ENCODE measurements around the gene ZNF165. TPM values are rescaled to one million over a fixed set of nuclear protein-coding genes. Genes with fewer than 3 reads are reported as not detected.

Gene ZNF165
- total RNA-seq, 1 donor from 2014 or later, result 9.7 TPM

- no peak for DNase-seq (ENCODE audit: low spot score, unreplicated experiment)
- Mint-ChIP-seq H3K9me3 (ENCODE audit: low read depth) (no peaks in the 10 kb centered on the region), H3K4me3 (ENCODE audit: low read depth) (no peak overlapping the region), H3K27ac (no peak overlapping the region), H3K36me3 (ENCODE audit: insufficient read depth) (peaks cover 5% of the 10 kb centered on the region), H3K4me1 (ENCODE audit: low read depth) (peaks cover 18% of the 10 kb centered on the region), H3K27me3 (no peaks in the 10 kb centered on the region)
- TF ChIP-seq, protein P1, sequence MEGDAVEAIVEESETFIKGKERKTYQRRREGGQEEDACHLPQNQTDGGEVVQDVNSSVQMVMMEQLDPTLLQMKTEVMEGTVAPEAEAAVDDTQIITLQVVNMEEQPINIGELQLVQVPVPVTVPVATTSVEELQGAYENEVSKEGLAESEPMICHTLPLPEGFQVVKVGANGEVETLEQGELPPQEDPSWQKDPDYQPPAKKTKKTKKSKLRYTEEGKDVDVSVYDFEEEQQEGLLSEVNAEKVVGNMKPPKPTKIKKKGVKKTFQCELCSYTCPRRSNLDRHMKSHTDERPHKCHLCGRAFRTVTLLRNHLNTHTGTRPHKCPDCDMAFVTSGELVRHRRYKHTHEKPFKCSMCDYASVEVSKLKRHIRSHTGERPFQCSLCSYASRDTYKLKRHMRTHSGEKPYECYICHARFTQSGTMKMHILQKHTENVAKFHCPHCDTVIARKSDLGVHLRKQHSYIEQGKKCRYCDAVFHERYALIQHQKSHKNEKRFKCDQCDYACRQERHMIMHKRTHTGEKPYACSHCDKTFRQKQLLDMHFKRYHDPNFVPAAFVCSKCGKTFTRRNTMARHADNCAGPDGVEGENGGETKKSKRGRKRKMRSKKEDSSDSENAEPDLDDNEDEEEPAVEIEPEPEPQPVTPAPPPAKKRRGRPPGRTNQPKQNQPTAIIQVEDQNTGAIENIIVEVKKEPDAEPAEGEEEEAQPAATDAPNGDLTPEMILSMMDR (IDR thresholded peaks at IDR 0.05; ENCODE audit: unreplicated experiment), result no peak
Observed at GRCh38 chr6:28134716-28135115, 54.3 kb downstream of the ZNF165 start.

GRCh38 chr6:28135393-28135792 lies 55.0 kb downstream of the ZNF165 start:
- TF ChIP-seq, protein P1 (IDR thresholded peaks at IDR 0.05; ENCODE audit: unreplicated experiment), result no peak
- Mint-ChIP-seq H3K4me1 (ENCODE audit: low read depth) (peaks cover 18% of the 10 kb centered on the region), H3K27ac (no peak overlapping the region), H3K27me3 (peaks cover 4% of the 10 kb centered on the region), H3K9me3 (ENCODE audit: low read depth) (no peaks in the 10 kb centered on the region), H3K36me3 (ENCODE audit: insufficient read depth) (peaks cover 3% of the 10 kb centered on the region), H3K4me3 (ENCODE audit: low read depth) (peak overlapping the region; percentile 93)
- DNase-seq (ENCODE audit: low spot score, unreplicated experiment), result no peak

GRCh38 chr6:28136585-28137504 lies 56.5 kb downstream of the ZNF165 start:
- peaks cover 20% of the 10 kb centered on the region for H3K4me1 Mint-ChIP-seq (ENCODE audit: low read depth)
- H3K9me3 Mint-ChIP-seq (ENCODE audit: low read depth), result no peaks in the 10 kb centered on the region
- TF ChIP-seq, protein P1 (IDR thresholded peaks at IDR 0.05; ENCODE audit: unreplicated experiment), result no peak
- peak; percentile 67 for DNase-seq (ENCODE audit: low spot score, unreplicated experiment)
- H3K27me3 Mint-ChIP-seq, result peaks cover 6% of the 10 kb centered on the region
- H3K4me3 Mint-ChIP-seq (ENCODE audit: low read depth), result peak overlapping the region; percentile 93
- peak overlapping the region; percentile 96 for H3K27ac Mint-ChIP-seq
- no peaks in the 10 kb centered on the region for H3K36me3 Mint-ChIP-seq (ENCODE audit: insufficient read depth)

DNA sequence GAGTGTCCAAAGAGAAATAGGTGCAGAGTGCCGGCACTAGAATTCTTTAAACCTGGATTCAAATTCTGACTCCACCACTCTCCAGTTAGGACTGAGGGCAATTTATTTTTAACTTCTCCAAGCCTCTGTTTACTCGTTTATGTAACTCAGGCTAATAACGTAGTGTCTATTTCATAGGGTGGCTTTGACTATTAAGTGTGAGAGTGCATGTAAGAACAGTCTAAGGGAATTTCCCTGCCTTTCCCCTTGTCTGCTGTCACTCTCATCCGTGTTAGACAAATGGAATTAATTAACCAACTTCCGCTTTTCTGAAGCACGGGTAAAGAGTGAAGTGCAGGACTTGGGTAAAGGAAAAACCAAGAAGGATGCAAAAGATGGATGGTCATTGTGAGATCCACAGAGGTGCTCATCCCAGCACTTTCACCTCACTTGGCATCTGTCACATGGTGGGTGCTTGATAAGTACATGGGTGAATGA lies 57.2 kb downstream of the ZNF165 start:
- peak overlapping the region; percentile 96 for H3K27ac Mint-ChIP-seq
- TF ChIP-seq, protein P1 (IDR thresholded peaks at IDR 0.05; ENCODE audit: unreplicated experiment), result no peak
- H3K36me3 Mint-ChIP-seq (ENCODE audit: insufficient read depth), result no peaks in the 10 kb centered on the region
- peak overlapping the region; percentile 93 for H3K4me3 Mint-ChIP-seq (ENCODE audit: low read depth)
- peaks cover 20% of the 10 kb centered on the region for H3K4me1 Mint-ChIP-seq (ENCODE audit: low read depth)
- no peak for DNase-seq (ENCODE audit: low spot score, unreplicated experiment)
- H3K9me3 Mint-ChIP-seq (ENCODE audit: low read depth), result no peaks in the 10 kb centered on the region
- peaks cover 6% of the 10 kb centered on the region for H3K27me3 Mint-ChIP-seq

Other genes with a start within 250 kb of the ZNF165 start
- not detected in 2 replicates for gene OR2B2, start 168.2 kb upstream of the ZNF165 start, total RNA-seq
- gene OR2B6, start 123.3 kb upstream of the ZNF165 start, total RNA-seq, result not detected in 2 replicates
- 19.6 and 20.2 TPM in 2 replicates for gene ZSCAN16, start 44.0 kb downstream of the ZNF165 start, total RNA-seq
- 45.2 and 47.6 TPM in 2 replicates for gene ZKSCAN8, start 61.3 kb downstream of the ZNF165 start, total RNA-seq
- 38.5 and 40.1 TPM in 2 replicates for gene ZSCAN9, start 144.7 kb downstream of the ZNF165 start, total RNA-seq
- gene ZKSCAN4, start 171.7 kb downstream of the ZNF165 start, total RNA-seq, result 9.0 and 9.2 TPM in 2 replicates
- gene NKAPL, start 178.7 kb downstream of the ZNF165 start, total RNA-seq, result 0.24 TPM in 1 of 2 replicates, not detected in the other
- gene ZSCAN26, start 186.6 kb downstream of the ZNF165 start, total RNA-seq, result 25.9 and 27.5 TPM in 2 replicates
- gene PGBD1, start 201.0 kb downstream of the ZNF165 start, total RNA-seq, result 11.4 and 11.7 TPM in 2 replicates